ENCODE results near the gene HP.

The HP gene

DNA sequence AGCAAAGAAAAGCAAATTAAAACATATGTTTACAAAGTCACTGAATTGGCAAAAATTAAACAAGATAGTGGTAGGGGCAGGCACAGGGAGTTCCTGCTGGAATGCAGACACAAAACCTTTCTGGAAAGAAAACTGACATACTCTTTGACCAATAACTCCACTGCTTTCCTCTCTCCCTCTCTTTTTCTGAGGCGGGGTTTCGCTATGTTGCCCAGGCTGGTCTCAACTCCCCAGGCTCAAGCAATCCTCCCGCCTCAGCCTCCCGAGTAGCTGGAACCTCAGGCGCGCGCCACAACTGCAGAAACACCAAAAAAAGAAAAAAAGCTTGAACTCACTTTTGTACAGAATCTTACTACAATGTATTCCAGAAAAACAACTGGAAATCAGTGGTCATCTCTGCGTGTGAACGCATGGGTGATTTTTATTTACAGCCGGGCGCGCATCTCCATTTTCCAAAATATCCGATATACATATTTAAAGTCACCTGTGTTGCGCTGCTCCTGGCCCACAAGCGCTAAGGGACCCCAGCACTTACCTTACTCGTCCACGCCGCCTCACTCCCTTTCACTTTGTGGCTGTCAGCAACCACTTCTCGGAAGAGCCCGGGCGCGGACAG, 38.6 kb downstream of the HP start:
- 1% methylated on average over 22 of the region's 22 CpGs for WGBS
- no peaks in the 10 kb centered on the region for H3K9me3 ChIP-seq (ENCODE audit: insufficient read depth, low read depth, low read length)

DNA sequence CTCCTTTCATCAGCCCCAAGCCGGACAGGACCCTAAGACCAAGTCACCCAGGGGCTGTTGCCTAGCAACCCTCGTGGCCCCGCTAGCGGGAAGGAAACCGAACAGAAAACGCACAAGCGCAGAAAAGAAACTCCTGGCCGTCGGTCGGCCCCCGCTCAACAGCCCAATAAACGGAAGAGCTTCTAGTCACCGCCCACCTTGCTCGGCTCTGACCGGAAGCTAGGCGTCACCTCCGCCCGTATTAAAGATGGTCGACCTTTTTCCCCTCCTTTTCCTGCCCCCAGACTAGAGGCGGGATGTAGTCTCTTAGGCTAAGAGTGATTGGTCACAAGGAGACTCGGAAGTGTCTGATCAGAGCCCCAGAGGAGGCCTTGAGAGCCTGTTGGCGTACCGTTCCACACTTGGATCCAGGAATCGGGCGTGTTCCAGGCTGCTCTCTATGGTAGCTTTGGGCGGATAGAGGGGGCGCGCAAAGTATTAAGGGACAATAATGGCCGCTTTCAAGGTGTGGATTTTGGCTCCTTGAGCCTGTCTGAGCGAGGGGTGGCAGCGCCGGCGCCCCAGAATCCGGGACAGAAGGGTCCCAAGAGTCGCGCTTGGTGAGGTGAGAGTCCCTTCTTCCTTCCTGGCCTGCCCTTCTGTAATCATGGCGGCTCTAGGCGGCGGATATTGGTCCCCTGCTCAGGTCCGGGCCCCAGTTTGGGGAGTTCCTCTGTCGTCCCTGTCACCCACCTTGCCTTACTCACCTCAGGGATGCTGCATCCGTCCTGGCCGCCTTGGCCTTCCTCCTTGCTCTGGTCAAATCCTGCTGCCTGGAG, 39.4 kb downstream of the HP start, which contains the start of the genes DHX38 and TXNL4B:
Gene DHX38 (plus strand): TSS at position 400 of the 818 bp plus-strand sequence. CDS start 2,311 bp downstream, outside the sequence.
Gene TXNL4B (minus strand): TSS at position 173 of the 818 bp plus-strand sequence. CDS start 2,871 bp downstream, outside the sequence.
- Histone ChIP-seq H3K4me1 (ENCODE audit: insufficient read depth, low read length) (peaks cover 9% of the 10 kb centered on the region; the same call in 1 of the 2 replicates), H3K36me3 (ENCODE audit: insufficient read depth, low read length) (peaks cover 47% of the 10 kb centered on the region), H3K27me3 (ENCODE audit: insufficient read depth, low read length) (no peaks in the 10 kb centered on the region), H3K4me3 (ENCODE audit: low read length) (peak within 1 kb of the TSS; percentile 89), H3K9me3 (ENCODE audit: insufficient read depth, low read depth, low read length) (no peaks in the 10 kb centered on the region), H3K27ac (ENCODE audit: low read depth, low read length) (peak within 1 kb of the TSS; percentile 91), H3K9ac (ENCODE audit: low read depth, low read length) (peak within 1 kb of the TSS; percentile 89)
- 1% methylated on average over 43 of the region's 43 CpGs for WGBS

More for the DNA sequence above, 38.6 kb downstream of the HP start:
- H3K9ac ChIP-seq (ENCODE audit: low read depth, low read length): peak overlapping the region; percentile 62
- H3K4me3 ChIP-seq (ENCODE audit: low read length): peak overlapping the region; percentile 89
- peak overlapping the region; percentile 51; the same call in 1 of the 2 replicates for H3K27ac ChIP-seq (ENCODE audit: low read depth, low read length)
- peaks cover 9% of the 10 kb centered on the region; the same call in 1 of the 2 replicates for H3K4me1 ChIP-seq (ENCODE audit: insufficient read depth, low read length)
- H3K36me3 ChIP-seq (ENCODE audit: insufficient read depth, low read length): peaks cover 48% of the 10 kb centered on the region
- no peaks in the 10 kb centered on the region for H3K27me3 ChIP-seq (ENCODE audit: insufficient read depth, low read length)

DNA sequence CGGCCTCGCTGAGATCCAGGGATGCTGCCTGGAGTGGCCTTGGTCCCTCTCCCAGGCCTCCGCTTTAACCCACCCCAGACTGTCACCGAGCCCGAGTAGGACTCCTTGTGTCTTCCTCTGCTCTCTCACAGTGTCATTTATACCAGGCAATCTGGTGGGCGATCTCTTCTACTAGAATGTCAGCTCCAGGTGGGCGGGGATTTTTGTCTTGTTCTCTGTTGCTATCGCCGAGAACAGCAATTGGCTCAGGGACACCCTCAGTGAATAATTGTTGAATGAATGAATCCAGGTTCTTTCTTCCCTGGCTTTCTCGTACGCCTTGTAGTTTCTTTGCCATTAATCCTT, 39.9 kb downstream of the HP start:
- Histone ChIP-seq H3K4me3 (ENCODE audit: low read length) (peak overlapping the region; percentile 89), H3K27me3 (ENCODE audit: insufficient read depth, low read length) (no peaks in the 10 kb centered on the region), H3K27ac (ENCODE audit: low read depth, low read length) (peak overlapping the region; percentile 91), H3K4me1 (ENCODE audit: insufficient read depth, low read length) (peaks cover 9% of the 10 kb centered on the region; the same call in 1 of the 2 replicates), H3K9ac (ENCODE audit: low read depth, low read length) (peak overlapping the region; percentile 89), H3K9me3 (ENCODE audit: insufficient read depth, low read depth, low read length) (no peaks in the 10 kb centered on the region), H3K36me3 (ENCODE audit: insufficient read depth, low read length) (peaks cover 47% of the 10 kb centered on the region)
- WGBS: 5% methylated on average over 11 of the region's 11 CpGs

DNA sequence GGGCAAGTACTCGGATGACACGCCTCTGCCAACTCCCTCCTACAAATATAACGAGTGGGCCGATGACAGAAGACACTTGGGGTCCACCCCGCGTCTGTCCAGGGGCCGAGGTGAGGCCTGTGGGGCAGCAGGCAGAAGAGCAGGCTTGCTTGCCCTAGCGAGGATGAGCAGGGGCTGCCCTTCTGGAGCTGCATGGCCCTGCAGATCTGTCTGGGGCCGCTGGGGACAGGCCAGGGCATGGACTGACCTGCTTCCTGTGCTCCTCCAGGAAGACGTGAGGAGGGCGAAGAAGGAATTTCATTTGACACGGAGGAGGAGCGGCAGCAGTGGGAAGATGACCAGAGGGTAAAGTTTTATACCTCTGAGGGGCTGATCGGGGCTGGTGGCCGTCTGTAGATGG, 44.6 kb downstream of the HP start:
- no peak overlapping the region for H3K4me3 ChIP-seq (ENCODE audit: low read length)
- no peak overlapping the region for H3K9ac ChIP-seq (ENCODE audit: low read depth, low read length)
- H3K27me3 ChIP-seq (ENCODE audit: insufficient read depth, low read length): no peaks in the 10 kb centered on the region
- H3K9me3 ChIP-seq (ENCODE audit: insufficient read depth, low read depth, low read length): no peaks in the 10 kb centered on the region
- H3K36me3 ChIP-seq (ENCODE audit: insufficient read depth, low read length): peaks cover 79% of the 10 kb centered on the region
- WGBS: 90% methylated on average over 15 of the region's 15 CpGs
- H3K27ac ChIP-seq (ENCODE audit: low read depth, low read length): no peak overlapping the region
- peaks cover 5% of the 10 kb centered on the region; the same call in 1 of the 2 replicates for H3K4me1 ChIP-seq (ENCODE audit: insufficient read depth, low read length)

DNA sequence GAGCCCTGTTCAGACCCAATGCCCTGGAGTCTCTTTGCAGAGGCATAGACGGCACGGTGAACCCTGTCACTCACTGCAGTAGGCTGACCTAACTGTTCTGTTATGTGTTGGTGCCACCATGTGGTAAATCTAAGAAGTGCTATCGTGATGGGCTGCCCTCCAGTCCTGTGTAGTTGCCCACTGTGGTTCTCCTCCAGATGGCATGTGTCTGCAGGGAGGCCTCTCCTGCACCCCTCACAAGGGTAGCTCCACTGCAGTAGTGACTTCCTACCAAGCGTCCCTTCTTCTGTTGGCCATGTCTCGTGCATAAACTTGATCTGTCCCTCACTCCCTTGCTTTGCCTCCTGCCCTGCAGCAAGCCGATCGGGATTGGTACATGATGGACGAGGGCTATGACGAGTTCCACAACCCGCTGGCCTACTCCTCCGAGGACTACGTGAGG, 45.1 kb downstream of the HP start:
- H3K4me3 ChIP-seq (ENCODE audit: low read length): no peak overlapping the region

DNA sequence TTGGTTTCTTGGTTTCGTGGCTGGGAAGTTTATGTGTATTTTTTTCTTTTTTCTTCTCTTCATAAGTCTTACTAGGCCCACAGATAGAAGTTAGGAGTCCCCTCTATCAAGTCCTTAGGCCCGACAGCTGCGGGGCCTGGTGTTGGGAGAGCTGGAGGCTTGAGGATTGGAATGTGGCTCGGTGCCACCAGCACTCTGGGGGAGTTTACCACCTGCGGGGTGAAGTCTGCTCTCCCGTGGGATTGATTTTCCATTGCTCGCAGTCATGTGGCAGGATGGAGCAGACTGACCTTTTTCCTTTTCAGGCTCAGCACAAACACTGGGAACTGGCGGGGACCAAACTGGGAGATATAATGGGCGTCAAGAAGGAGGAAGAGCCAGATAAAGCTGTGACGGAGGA, 46.9 kb downstream of the HP start:
- no peak overlapping the region for H3K4me3 ChIP-seq (ENCODE audit: low read length)
- no peaks in the 10 kb centered on the region for H3K9me3 ChIP-seq (ENCODE audit: insufficient read depth, low read depth, low read length)
- H3K27me3 ChIP-seq (ENCODE audit: insufficient read depth, low read length): no peaks in the 10 kb centered on the region
- H3K4me1 ChIP-seq (ENCODE audit: insufficient read depth, low read length): no peaks in the 10 kb centered on the region
- no peak overlapping the region for H3K27ac ChIP-seq (ENCODE audit: low read depth, low read length)
- H3K36me3 ChIP-seq (ENCODE audit: insufficient read depth, low read length): peaks cover 98% of the 10 kb centered on the region
- WGBS: 89% methylated on average over 9 of the region's 10 CpGs
- no peak overlapping the region for H3K9ac ChIP-seq (ENCODE audit: low read depth, low read length)

More for the DNA sequence above, 45.1 kb downstream of the HP start:
- H3K9ac ChIP-seq (ENCODE audit: low read depth, low read length): no peak overlapping the region
- WGBS: 83% methylated on average over 12 of the region's 12 CpGs
- peaks cover 4% of the 10 kb centered on the region; the same call in 1 of the 2 replicates for H3K4me1 ChIP-seq (ENCODE audit: insufficient read depth, low read length)
- H3K27ac ChIP-seq (ENCODE audit: low read depth, low read length): no peak overlapping the region
- peaks cover 83% of the 10 kb centered on the region for H3K36me3 ChIP-seq (ENCODE audit: insufficient read depth, low read length)
- no peaks in the 10 kb centered on the region for H3K27me3 ChIP-seq (ENCODE audit: insufficient read depth, low read length)
- no peaks in the 10 kb centered on the region for H3K9me3 ChIP-seq (ENCODE audit: insufficient read depth, low read depth, low read length)

- Histone ChIP-seq H3K9ac (ENCODE audit: low read depth, low read length) (no peak overlapping the region), H3K27ac (ENCODE audit: low read depth, low read length) (no peak overlapping the region), H3K4me1 (ENCODE audit: insufficient read depth, low read length) (no peaks in the 10 kb centered on the region), H3K4me3 (ENCODE audit: low read length) (no peak overlapping the region), H3K36me3 (ENCODE audit: insufficient read depth, low read length) (peaks cover 100% of the 10 kb centered on the region), H3K9me3 (ENCODE audit: insufficient read depth, low read depth, low read length) (no peaks in the 10 kb centered on the region), H3K27me3 (ENCODE audit: insufficient read depth, low read length) (no peaks in the 10 kb centered on the region)
- 98% methylated on average over 9 of the region's 9 CpGs for WGBS
These were observed 50.6 kb downstream of the HP start for GRCh38 chr16:72104905-72105304.

DNA sequence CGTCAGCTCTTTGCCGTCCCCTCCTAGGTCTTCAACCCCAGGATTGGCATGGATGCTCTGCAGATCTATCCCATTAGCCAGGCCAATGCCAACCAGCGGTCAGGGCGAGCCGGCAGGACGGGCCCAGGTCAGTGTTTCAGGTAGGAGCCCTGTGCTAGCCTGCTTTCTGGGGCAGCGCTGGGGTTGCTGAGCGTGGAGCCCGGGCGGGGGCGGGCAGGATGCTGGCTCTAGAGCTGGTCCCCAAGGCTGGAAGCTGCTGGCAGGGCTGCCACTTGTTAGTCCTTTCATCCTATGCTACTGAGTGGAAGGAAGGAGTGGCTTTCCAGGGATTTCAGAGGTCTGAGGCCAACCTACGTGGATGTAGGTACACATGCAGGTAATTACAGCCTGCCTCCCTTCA, 51.7 kb downstream of the HP start:
- H3K27ac ChIP-seq (ENCODE audit: low read depth, low read length): no peak overlapping the region
- no peaks in the 10 kb centered on the region for H3K9me3 ChIP-seq (ENCODE audit: insufficient read depth, low read depth, low read length)
- H3K27me3 ChIP-seq (ENCODE audit: insufficient read depth, low read length): no peaks in the 10 kb centered on the region
- H3K9ac ChIP-seq (ENCODE audit: low read depth, low read length): no peak overlapping the region
- no peaks in the 10 kb centered on the region for H3K4me1 ChIP-seq (ENCODE audit: insufficient read depth, low read length)
- peaks cover 100% of the 10 kb centered on the region for H3K36me3 ChIP-seq (ENCODE audit: insufficient read depth, low read length)
- H3K4me3 ChIP-seq (ENCODE audit: low read length): no peak overlapping the region
- 97% methylated on average over 12 of the region's 12 CpGs for WGBS

GRCh38 chr16:72107371-72107770, 53.1 kb downstream of the HP start:
- Histone ChIP-seq H3K27ac (ENCODE audit: low read depth, low read length) (no peak overlapping the region), H3K4me1 (ENCODE audit: insufficient read depth, low read length) (no peaks in the 10 kb centered on the region), H3K27me3 (ENCODE audit: insufficient read depth, low read length) (no peaks in the 10 kb centered on the region), H3K36me3 (ENCODE audit: insufficient read depth, low read length) (peaks cover 100% of the 10 kb centered on the region), H3K4me3 (ENCODE audit: low read length) (no peak overlapping the region), H3K9ac (ENCODE audit: low read depth, low read length) (no peak overlapping the region), H3K9me3 (ENCODE audit: insufficient read depth, low read depth, low read length) (no peaks in the 10 kb centered on the region)
- WGBS: 95% methylated on average over 17 of the region's 17 CpGs

GRCh38 chr16:72108353-72109102, 54.2 kb downstream of the HP start:
- Histone ChIP-seq H3K4me1 (ENCODE audit: insufficient read depth, low read length) (no peaks in the 10 kb centered on the region), H3K9ac (ENCODE audit: low read depth, low read length) (no peak overlapping the region), H3K9me3 (ENCODE audit: insufficient read depth, low read depth, low read length) (no peaks in the 10 kb centered on the region), H3K4me3 (ENCODE audit: low read length) (no peak overlapping the region), H3K27ac (ENCODE audit: low read depth, low read length) (no peak overlapping the region), H3K27me3 (ENCODE audit: insufficient read depth, low read length) (no peaks in the 10 kb centered on the region), H3K36me3 (ENCODE audit: insufficient read depth, low read length) (peaks cover 97% of the 10 kb centered on the region)
- 92% methylated on average over 16 of the region's 16 CpGs for WGBS

- Histone ChIP-seq H3K9ac (ENCODE audit: low read depth, low read length) (no peak overlapping the region), H3K36me3 (ENCODE audit: insufficient read depth, low read length) (peaks cover 90% of the 10 kb centered on the region)
- 96% methylated on average over 12 of the region's 12 CpGs for WGBS
These were observed 55.0 kb downstream of the HP start for GRCh38 chr16:72109300-72109699.

More at GRCh38 chr16:72109300-72109699, 55.0 kb downstream of the HP start:
- Histone ChIP-seq H3K27me3 (ENCODE audit: insufficient read depth, low read length) (no peaks in the 10 kb centered on the region), H3K4me1 (ENCODE audit: insufficient read depth, low read length) (no peaks in the 10 kb centered on the region), H3K27ac (ENCODE audit: low read depth, low read length) (no peak overlapping the region), H3K9me3 (ENCODE audit: insufficient read depth, low read depth, low read length) (no peaks in the 10 kb centered on the region), H3K4me3 (ENCODE audit: low read length) (no peak overlapping the region)

Measured in HUES64 (cell line).